ENCODE results near the gene GALNT10.
"Not testable (repeated sequence)": the region's sequence is repeated elsewhere in the genome, so short reads cannot be mapped to it uniquely, and the experiment has no call there.

The GALNT10 gene

DNA sequence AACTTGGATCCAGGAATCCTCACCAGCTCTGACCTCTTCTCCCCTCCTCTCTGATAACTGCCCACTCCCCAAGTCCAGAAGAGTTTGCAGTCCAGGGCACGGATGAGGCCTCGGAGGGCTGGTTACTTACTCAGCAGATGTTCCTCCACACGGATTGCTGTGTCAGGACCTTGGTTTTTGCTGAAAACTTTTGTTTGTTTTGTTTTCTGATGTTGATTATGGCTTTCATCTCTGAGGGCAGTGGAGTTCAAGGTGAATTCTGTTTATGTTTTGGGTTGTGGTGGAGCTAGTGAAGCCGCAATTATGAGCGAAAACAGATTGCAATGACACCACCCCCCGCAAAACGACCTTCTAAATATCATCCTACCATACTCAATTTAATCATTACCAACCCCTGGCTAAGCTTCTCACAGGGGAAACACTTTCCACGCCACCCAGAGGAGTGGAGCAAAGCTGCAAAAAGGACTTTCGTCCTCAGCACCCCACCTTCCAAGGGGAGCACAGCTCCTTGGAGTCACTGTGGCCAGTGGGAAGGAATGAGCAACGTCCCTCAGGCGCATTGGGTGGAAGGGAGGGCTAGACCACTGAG lies 162.5 kb downstream of the GALNT10 start:
- no peak overlapping the region for H3K27ac ChIP-seq
- CTCF ChIA-PET: no interaction called here
- POLR2A ChIA-PET (ENCODE audit: low non-redundant PET): no interaction called here
- DNase-seq (ENCODE audit: low spot score): no peak
- no peak for TF ChIP-seq CTCF (conservative IDR thresholded peaks at IDR 0.05; ENCODE audit: low read depth)

DNA sequence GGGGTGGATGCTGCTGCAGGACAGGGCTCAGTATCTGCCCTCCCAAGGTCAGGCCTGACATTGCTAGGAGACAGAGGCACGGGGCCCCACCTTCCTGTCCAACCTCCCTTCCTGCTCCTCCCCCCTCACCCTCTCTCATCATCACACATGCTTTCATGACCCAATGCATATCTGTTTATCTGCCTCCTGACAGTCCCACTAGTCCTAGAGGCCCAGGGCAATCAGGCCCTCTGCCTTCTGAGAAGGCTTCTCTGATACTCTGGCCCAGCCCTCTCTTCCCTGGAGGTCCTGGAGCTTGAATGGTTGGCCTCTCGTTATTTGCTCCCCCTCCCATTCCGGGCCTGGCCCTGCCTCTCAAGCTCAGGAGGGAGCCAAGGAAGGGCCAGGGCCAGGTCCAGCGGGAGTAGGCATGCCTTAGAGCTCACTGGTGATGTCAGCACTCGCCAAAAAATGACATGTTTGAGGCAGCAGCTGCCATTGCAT lies 164.6 kb downstream of the GALNT10 start:
- ChIA-PET POLR2A (ENCODE audit: low non-redundant PET) (no interaction called here), CTCF (interaction anchor here (0.6 to 1.2 kb wide), 2 partner anchors 39 to 158 kb away, joined by 4 to 6 read pairs; no protein-coding TSS in a partner anchor)
- DNase-seq (ENCODE audit: low spot score): no peak
- peak overlapping the region; percentile 86 for H3K27ac ChIP-seq
- TF ChIP-seq CTCF (conservative IDR thresholded peaks at IDR 0.05; ENCODE audit: low read depth): no peak

DNA sequence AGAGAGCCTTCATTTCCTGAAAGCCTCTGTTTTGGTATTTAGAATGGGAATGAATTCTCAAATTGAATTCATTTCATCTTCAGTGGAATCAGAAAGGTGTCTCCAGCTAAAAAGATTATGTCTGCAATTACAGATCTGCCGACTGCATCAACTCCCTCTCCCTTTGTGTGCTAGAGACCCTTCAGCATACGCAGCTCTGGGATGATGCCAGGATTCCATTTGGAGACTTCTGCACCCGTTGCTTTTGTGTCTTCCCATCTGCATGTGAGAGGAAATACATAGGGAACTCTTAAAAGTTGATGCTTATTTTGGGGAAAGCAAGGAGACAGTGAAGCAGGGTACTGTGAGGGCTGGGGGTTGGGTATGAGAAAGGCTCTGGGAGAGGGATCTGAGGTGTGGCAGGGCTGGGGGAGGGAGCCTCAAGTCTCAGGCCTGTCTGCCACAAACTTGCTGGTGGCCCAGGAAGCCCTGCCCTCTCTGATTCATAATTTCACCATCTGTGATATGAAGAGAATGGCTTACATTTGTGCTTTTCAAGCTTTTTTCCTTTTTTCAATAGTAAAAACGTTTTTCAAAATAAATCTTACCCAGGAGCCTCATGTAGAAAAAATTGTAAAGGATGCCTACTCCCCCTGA lies 165.6 kb downstream of the GALNT10 start:
- peak; percentile 52 for DNase-seq (ENCODE audit: low spot score)
- TF ChIP-seq CTCF (conservative IDR thresholded peaks at IDR 0.05; ENCODE audit: low read depth): no peak
- ChIA-PET POLR2A (ENCODE audit: low non-redundant PET) (interaction anchor here (0.6 kb wide), 1 partner anchor 78 kb away, joined by 3 read pairs; no protein-coding TSS in a partner anchor), CTCF (interaction anchor here (0.6 to 1.2 kb wide), 3 partner anchors 86 to 555 kb away, joined by 3 to 4 read pairs (median 4); no protein-coding TSS in a partner anchor)
- peak overlapping the region; percentile 86 for H3K27ac ChIP-seq

DNA sequence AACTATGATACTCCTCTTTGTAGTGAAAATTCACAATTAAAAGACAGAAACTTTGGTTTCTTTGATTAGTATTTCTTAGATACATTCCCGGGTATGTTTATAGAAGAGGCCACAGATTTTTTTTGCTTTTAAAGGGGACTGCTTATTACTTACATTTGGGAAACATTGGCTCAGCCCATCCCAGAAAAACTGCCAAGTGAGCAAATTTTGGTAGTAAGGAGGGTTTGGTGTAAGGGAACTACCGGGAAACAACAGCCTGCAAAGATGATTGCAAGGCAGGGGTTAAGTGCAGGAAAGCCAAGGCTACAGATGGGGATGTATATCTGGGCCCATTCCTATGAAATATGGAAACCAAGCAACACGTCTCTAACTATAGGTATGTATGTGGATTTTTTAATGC lies 166.4 kb downstream of the GALNT10 start:
- no peak for TF ChIP-seq CTCF (conservative IDR thresholded peaks at IDR 0.05; ENCODE audit: low read depth)
- H3K27ac ChIP-seq: peak overlapping the region; percentile 86
- no peak for DNase-seq (ENCODE audit: low spot score)
- CTCF ChIA-PET: interaction anchor here (0.6 kb wide), 1 partner anchor 554 kb away, joined by 3 read pairs; no protein-coding TSS in a partner anchor
- POLR2A ChIA-PET (ENCODE audit: low non-redundant PET): no interaction called here

GRCh38 chr5:154358516-154359220 lies 168.1 kb downstream of the GALNT10 start:
- peak overlapping the region; percentile 24; the same call in 1 of the 2 replicates for H3K27ac ChIP-seq
- no peak for TF ChIP-seq CTCF (conservative IDR thresholded peaks at IDR 0.05; ENCODE audit: low read depth)
- POLR2A ChIA-PET (ENCODE audit: low non-redundant PET): no interaction called here
- CTCF ChIA-PET: no interaction called here
- DNase-seq (ENCODE audit: low spot score): no peak

GRCh38 chr5:154359221-154359573 lies 168.7 kb downstream of the GALNT10 start:
- ChIA-PET POLR2A (ENCODE audit: low non-redundant PET) (no interaction called here), CTCF (no interaction called here)
- peak overlapping the region; percentile 24; the same call in 1 of the 2 replicates for H3K27ac ChIP-seq
- TF ChIP-seq CTCF (conservative IDR thresholded peaks at IDR 0.05; ENCODE audit: low read depth): no peak
- no peak for DNase-seq (ENCODE audit: low spot score)

DNA sequence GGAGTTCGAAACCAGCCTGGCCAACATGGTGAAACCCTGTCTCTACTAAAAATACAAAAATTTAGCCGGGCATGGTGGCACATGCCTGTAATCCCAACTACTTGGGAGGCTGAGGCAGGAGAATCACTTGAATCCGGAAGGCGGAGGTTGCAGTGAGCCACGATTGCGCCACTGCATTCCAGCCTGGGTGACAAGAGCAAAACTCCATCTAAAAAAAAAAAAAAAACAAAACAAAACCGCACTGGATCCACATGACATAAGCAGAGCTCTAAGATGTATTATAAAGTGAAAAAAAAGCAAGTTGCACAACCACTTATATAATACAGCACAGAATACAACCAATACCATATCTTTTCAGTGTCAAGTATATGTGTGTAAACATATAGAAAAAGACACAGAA lies 169.7 kb downstream of the GALNT10 start:
- H3K27ac ChIP-seq: peak overlapping the region; percentile 41
- CTCF ChIA-PET: interaction anchor here (0.6 to 0.8 kb wide), 2 partner anchors 45 to 258 kb away, joined by 3 read pairs; no protein-coding TSS in a partner anchor
- POLR2A ChIA-PET (ENCODE audit: low non-redundant PET); DNase-seq (ENCODE audit: low spot score): not testable (repeated sequence)

All from RWPE1 (cell line).